ENCODE results near the gene NCSTN.

Gene NCSTN

DNA sequence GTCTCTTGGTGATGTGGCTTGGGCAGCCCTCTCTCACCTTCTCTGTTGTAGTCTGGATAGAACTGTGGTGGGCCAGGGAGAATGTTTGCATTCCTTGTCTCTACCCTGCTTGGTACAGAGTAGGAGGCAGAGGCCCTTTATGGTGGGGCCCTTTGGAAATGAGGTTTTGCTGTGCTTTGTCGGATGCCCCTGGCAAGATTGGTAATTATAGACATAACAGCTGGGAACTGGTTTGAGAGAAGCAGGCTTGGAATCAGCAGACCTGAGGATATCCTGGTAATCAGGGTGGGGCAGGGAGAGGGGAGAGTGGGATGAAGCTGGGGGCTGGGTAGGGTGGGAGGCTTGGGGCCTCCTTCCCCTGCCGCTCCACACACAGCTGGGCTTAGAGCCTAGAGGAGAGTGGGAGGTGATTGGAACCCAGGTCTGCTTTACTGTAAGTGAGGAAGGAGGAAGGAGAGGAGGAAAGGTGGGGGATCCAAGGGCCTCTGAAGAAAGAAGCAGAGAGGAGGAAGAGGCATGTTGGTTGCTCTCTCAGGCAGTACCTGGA is 62.2 kb downstream of the NCSTN start:
- no peak overlapping the region for H3K4me3 ChIP-seq (ENCODE audit: low read length)
- no peak for DNase-seq (ENCODE audit: low read depth)
- TF ChIP-seq, protein P1, sequence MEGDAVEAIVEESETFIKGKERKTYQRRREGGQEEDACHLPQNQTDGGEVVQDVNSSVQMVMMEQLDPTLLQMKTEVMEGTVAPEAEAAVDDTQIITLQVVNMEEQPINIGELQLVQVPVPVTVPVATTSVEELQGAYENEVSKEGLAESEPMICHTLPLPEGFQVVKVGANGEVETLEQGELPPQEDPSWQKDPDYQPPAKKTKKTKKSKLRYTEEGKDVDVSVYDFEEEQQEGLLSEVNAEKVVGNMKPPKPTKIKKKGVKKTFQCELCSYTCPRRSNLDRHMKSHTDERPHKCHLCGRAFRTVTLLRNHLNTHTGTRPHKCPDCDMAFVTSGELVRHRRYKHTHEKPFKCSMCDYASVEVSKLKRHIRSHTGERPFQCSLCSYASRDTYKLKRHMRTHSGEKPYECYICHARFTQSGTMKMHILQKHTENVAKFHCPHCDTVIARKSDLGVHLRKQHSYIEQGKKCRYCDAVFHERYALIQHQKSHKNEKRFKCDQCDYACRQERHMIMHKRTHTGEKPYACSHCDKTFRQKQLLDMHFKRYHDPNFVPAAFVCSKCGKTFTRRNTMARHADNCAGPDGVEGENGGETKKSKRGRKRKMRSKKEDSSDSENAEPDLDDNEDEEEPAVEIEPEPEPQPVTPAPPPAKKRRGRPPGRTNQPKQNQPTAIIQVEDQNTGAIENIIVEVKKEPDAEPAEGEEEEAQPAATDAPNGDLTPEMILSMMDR (conservative IDR thresholded peaks at IDR 0.05; ENCODE audit: low read depth, low read length): no peak

DNA sequence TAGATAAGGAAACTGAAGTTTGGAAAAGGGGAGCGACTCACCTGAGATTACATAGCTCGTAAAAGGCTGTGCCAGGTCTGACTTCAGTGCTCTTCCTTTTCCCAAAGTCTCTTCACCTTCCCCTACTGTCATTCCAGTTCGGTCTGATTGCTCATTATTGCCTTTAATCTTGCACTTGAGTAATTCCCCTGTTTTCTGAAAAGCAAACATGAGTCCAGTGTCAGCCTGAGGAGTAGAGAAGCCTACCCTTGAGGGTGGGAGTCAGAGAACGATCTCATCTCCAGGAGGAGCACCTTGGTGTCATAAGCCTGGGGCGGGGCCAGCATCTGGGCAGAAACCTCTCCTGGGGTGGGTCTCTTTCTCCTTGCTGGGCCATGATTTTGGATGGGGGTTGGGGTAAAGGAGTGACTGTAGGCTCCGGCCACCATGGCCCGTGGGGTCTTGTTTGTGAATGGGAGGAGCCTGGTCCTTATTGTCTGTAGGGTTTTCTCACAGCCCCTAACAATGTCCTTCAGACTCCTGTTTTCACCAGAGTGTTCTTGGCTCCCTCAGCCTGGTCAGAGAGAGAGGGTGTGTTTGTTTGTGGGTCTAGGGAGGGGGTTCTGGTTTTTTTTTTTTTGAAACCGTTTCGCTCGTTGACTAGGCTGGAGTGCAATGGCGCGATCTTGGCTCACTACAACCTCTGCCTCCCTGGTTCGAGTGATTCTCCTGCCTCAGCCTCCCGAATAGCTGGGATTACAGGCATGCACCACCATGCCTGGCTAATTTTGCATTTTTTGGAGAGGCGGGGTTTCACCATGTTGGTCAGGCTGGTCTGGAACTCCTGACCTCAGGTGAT is 63.2 kb downstream of the NCSTN start:
- TF ChIP-seq, protein P1 (conservative IDR thresholded peaks at IDR 0.05; ENCODE audit: low read depth, low read length): no peak
- no peak overlapping the region for H3K4me3 ChIP-seq (ENCODE audit: low read length)
- no peak for DNase-seq (ENCODE audit: low read depth)

DNA sequence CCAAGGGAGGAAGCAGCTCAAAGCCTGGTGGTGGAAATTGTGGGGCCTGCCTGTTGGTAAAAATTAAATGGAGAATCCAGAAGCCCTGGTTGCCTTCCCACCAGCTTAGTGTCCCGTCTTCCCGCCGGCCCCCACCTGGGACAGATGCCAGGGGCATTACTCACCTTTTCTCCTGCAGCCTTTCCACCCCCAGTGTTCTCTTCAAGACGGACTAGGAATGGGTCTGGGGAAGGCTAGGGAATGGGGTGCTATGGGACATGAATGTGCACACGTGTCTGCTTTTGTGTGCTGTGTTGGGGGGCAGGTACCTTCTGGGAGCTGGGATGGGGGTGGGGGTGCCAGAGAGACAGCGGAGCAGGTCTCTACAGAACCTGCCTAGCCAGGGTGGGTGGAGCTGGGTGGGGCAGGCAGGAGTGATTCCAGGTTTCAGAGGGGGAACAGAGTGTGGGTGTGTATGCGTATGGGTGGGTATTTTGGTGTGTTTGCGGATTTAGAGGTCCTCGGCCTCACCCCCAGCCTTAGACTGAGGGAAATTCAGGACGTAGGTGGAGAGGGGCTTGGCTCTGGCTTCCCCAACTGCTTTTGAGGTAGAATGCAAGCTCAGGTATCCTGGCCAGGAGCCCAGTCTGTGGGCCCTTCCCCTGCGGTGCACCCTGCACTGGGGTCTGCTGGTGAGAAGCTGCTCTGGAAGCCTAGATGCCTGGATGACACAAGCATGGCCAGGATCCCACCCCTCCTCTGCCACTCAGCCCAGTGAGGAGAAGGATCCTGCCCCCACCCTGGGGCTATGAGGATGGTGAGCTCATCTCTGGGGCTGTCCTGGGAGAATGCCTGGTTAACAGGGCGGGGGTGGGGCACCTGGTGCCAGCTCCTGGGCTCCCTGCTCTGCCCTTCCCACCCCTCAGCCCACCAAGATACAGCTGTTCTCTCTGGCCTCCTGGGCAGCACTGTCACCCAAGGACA is 64.9 kb downstream of the NCSTN start:
- DNase-seq (ENCODE audit: low read depth): no peak
- TF ChIP-seq, protein P1 (conservative IDR thresholded peaks at IDR 0.05; ENCODE audit: low read depth, low read length): no peak
- no peak overlapping the region for H3K4me3 ChIP-seq (ENCODE audit: low read length)
